Gastroesophageal sphincter (tissue), 4 donors: ENCODE measurements around the gene FNDC10. TPM values are rescaled to one million over a fixed set of nuclear protein-coding genes. Genes with fewer than 3 reads are reported as not detected.
A peak's percentile ranks its signal among the peaks of the same experiment; 100 is the strongest.

ENCODE experiments used
- ATAC-seq: fragments of 150-250 bp; one replicate; pipeline ENCODE4 v1.9.1; 2016; ENCODE audit warnings: mild to moderate bottlenecking, moderate library complexity
- H3K27ac ChIP-seq, 4 donors: fragments of 200-600 bp; sonication (generic) in 3 of 4; 1 replicate in 3 of 4; 2 replicates in 1 of 4; pipeline ENCODE4 v1.5.1; 2016 to 2019
- H3K27me3 ChIP-seq: fragments of 200-600 bp; sonication (generic); one replicate; pipeline ENCODE4 v1.5.1; 2019
- H3K36me3 ChIP-seq, 2 donors: fragments of 200-600 bp; sonication (generic); one replicate each; pipeline ENCODE4 v1.5.1; 2019; ENCODE audit warnings: control low read depth in 1 of 2
- H3K4me1 ChIP-seq, 3 donors: fragments of 200-600 bp; sonication (generic); 1 replicate in 2 of 3; 2 replicates in 1 of 3; pipeline ENCODE4 v1.5.1; 2016 to 2019; ENCODE audit warnings: control low read depth in 2 of 3
- H3K4me3 ChIP-seq, 2 donors: fragments of 200-600 bp; sonication (generic); one replicate each; pipeline ENCODE4 v1.5.1; 2019; ENCODE audit warnings: mild to moderate bottlenecking in 1 of 2, moderate library complexity in 1 of 2
- H3K9me3 ChIP-seq, 3 donors: fragments of 200-600 bp; sonication (generic); one replicate each; pipeline ENCODE4 v1.5.1; 2017 to 2019; ENCODE audit warnings: control low read depth in 2 of 3
- EP300 ChIP-seq: sonication (generic); formaldehyde crosslinking; IDR thresholded peaks from one replicate; pipeline ENCODE4 v1.6.1; 2017; ENCODE audit warnings: antibody characterized with exemption, mild to moderate bottlenecking
- POLR2A ChIP-seq, 2 donors: fragments of 450-650 bp; IDR thresholded peaks; one replicate each; pipeline ENCODE4 v1.6.1; 2017; ENCODE audit warnings: antibody characterized with exemption in 2 of 2, mild to moderate bottlenecking in 2 of 2, moderate library complexity in 1 of 2
- POLR2AphosphoS5 ChIP-seq: sonication (generic); formaldehyde crosslinking; IDR thresholded peaks from one replicate; pipeline ENCODE4 v1.6.1; 2017; ENCODE audit warnings: antibody characterized with exemption
- whole genome bisulfite sequencing, 2 donors: methylation state at CpG; one replicate each; pipeline ENCODE4 v1.1.5; 2018; ENCODE audit warnings: low coverage in 1 of 2; 5-methylcytosine and 5-hydroxymethylcytosine counted together
- total RNA-seq, 4 donors: library from RNA; depleted of rRNA; stranded (reverse); fragments of >200 nt; gene quantifications; one replicate each; pipeline ENCODE4 v1.1.0, GENCODE V29; 2016
- TF ChIP-seq, protein P1 (sequence below), 4 experiments: fragments of 200-600 bp in 2 of 4; fragments of 450-650 bp in 2 of 4; sonication (generic) in 1 of 4; IDR thresholded peaks; one replicate each; pipeline ENCODE4 v1.5.1; 2017 to 2019; ENCODE audit warnings: antibody characterized with exemption in 4 of 4, mild to moderate bottlenecking in 2 of 4, moderate library complexity in 2 of 4

The FNDC10 gene
- total RNA-seq, 4 donors from 2014 or later = 0.54 TPM; not detected in 2

- no peak overlapping the region for H3K4me3 ChIP-seq
- peaks cover 77% of the 10 kb centered on the region for H3K27me3 ChIP-seq
- H3K4me1 ChIP-seq = peaks cover 0 to 28% (median 11%) of the 10 kb centered on the region in 3 donors
- no peaks in the 10 kb centered on the region for H3K36me3 ChIP-seq
- TF ChIP-seq EP300 (no peak), POLR2AphosphoS5 (no peak)
- no peak overlapping the region for H3K27ac ChIP-seq
- 39 to 58% methylated on average over 9 to 11 of the region's 18 CpGs for WGBS, 2 donors
- ATAC-seq = no peak
- H3K9me3 ChIP-seq = no peaks in the 10 kb centered on the region
Measured at GRCh38 chr1:1602304-1602967, 2.5 kb upstream of the FNDC10 start.

DNA sequence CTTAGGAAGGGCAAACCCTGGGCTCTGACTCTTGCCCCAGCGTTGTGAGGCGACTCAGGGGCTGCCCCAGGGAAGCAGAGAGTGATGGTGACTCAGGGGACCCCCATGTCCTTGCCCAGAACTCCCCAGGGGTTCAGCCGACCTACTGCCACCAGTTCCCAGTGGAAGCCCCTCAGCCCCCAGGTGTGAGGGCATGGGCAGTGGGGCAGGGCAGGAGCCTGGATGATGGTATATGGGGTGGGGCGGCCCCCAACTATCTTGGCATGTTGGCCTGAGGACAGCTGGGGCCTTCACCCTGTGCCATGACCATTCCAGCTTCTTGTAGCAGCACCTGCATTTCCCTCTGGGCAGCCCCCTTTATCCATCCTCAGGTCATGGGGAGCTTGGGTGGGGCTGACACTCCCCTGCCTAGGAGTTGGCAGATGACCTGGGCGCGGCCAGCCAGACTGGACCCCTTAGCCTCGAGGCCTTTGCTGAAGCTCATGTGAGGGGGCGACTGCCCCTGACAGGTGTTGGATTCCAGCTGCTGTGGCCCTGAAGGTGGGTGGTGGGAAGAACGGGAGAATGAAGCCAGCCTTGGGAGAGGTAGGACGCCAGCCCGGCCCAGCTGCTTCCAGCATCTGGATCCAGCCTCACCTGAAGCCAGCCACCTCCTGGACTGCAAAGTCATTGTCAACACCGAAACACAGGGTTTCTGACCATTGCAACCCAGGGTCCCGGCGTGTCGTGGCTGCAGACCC is 1.8 kb upstream of the FNDC10 start:
- Histone ChIP-seq H3K4me3 (no peak overlapping the region), H3K4me1 (peaks cover 0 to 31% (median 11%) of the 10 kb centered on the region in 3 donors), H3K36me3 (no peaks in the 10 kb centered on the region), H3K27ac (no peak overlapping the region), H3K27me3 (peaks cover 84% of the 10 kb centered on the region), H3K9me3 (no peaks in the 10 kb centered on the region)
- ATAC-seq = no peak
- TF ChIP-seq POLR2AphosphoS5 (no peak), EP300 (no peak), POLR2A (IDR thresholded peaks at IDR 0.05) (no peak)
- TF ChIP-seq, protein P1, sequence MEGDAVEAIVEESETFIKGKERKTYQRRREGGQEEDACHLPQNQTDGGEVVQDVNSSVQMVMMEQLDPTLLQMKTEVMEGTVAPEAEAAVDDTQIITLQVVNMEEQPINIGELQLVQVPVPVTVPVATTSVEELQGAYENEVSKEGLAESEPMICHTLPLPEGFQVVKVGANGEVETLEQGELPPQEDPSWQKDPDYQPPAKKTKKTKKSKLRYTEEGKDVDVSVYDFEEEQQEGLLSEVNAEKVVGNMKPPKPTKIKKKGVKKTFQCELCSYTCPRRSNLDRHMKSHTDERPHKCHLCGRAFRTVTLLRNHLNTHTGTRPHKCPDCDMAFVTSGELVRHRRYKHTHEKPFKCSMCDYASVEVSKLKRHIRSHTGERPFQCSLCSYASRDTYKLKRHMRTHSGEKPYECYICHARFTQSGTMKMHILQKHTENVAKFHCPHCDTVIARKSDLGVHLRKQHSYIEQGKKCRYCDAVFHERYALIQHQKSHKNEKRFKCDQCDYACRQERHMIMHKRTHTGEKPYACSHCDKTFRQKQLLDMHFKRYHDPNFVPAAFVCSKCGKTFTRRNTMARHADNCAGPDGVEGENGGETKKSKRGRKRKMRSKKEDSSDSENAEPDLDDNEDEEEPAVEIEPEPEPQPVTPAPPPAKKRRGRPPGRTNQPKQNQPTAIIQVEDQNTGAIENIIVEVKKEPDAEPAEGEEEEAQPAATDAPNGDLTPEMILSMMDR (IDR thresholded peaks at IDR 0.05) = no peak
- WGBS, 2 donors = no CpG with 5 or more reads among the region's 15 CpGs

DNA sequence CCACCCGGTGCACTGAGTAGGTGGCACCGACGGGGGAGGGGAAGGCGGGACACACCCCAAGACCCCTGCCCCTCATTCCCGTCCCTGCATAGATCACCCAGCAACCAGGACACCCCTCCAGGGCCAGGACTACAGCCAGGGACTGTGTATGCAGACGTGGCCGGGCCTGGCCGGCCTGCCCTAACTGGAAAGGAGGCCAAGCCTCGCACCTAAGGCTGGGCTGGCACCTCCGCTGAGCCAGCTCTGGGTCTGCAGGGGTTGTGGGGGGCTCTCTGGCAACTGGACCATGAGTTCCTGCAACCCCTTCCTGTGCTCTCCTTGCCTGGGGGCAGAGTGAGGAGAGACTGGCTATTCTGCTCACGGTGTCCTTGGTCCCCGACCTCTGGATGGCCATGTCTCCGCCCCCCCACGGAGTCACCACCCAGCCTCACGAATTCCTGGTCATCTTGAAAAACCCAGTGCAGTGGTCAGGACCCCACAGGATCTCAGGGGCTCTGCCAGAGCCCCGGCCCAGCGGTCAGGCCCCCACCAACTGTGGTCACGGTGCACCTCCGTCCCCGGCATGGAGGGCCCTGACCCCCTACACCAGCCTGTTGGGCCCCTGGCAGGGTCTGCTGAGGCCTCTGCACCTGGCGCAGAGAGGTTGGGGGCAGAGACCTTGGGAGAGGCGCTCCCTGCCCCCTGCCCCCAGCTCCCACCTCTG is 1.1 kb upstream of the FNDC10 start:
- ATAC-seq = no peak
- TF ChIP-seq EP300 (no peak), POLR2AphosphoS5 (no peak), POLR2A (IDR thresholded peaks at IDR 0.05) (no peak)
- TF ChIP-seq, protein P1 (IDR thresholded peaks at IDR 0.05) = no peak
- WGBS, 2 donors = 30% methylated on average over 2 of the region's 22 CpGs; no CpG with 5 or more reads in 1 of the 2 donors
- Histone ChIP-seq H3K4me1 (peaks cover 0 to 31% (median 11%) of the 10 kb centered on the region in 3 donors), H3K4me3 (peak overlapping the region in 1 of 2 donors; percentile 50), H3K9me3 (no peaks in the 10 kb centered on the region), H3K27ac (no peak overlapping the region), H3K36me3 (no peaks in the 10 kb centered on the region), H3K27me3 (peaks cover 89% of the 10 kb centered on the region)

DNA sequence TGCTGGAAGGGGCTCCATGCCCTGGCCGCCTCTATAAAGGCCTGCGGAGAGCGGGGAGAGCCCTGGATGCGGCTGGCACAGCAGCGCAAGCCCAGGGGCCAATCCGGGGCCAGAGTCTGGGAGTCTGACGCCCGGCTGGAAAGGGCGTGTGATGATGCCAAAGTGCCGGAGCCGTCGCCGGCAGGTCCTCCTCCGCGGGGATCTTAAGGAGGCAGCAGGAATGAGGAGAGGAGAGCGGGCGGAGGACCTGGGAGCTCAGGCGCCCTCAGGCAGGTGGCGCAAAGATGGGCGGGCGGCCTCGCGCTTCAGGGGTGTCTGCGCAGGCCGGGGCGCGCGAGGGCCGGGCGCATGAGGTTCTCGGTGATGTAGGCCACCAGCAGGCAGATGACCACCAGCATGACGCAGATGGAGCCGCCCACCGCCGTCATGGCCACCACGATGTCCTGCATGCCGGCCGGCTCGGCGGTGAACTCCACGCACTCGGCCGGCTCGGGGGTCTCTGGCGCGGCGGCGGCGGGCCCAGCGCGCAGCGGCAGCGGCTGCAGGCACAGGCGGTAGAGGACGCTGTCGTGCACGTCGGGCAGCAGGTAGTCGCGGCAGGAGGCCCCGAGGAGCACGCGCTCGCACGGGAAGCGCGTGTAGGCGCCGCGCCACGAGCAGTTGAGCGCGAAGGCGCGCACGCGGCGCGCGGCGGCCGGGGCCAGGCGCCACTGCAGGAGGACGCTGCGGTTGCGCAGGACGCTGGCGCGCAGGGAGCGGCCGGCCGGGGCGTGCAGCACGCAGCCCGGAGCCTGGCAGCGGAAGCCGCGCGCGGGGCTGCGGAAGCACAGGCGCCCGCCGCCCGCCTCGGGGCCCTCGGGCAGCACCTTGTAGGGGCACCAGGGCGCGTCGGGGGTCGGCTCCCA is 653 bp downstream of the FNDC10 start:
- ATAC-seq = peak; percentile 31
- H3K27me3 ChIP-seq = peaks cover 78% of the 10 kb centered on the region
- H3K4me3 ChIP-seq = peak overlapping the region in 1 of 2 donors; percentile 50
- TF ChIP-seq POLR2A (IDR thresholded peaks at IDR 0.05) (no peak), EP300 (no peak), POLR2AphosphoS5 (no peak)
- TF ChIP-seq, protein P1 (IDR thresholded peaks at IDR 0.05) = no peak
- H3K36me3 ChIP-seq = no peaks in the 10 kb centered on the region
- peaks cover 0 to 31% (median 11%) of the 10 kb centered on the region in 3 donors for H3K4me1 ChIP-seq
- no CpG with 5 or more reads among the region's 111 CpGs for WGBS, 2 donors
- no peak overlapping the region for H3K27ac ChIP-seq
- H3K9me3 ChIP-seq = no peaks in the 10 kb centered on the region

GRCh38 chr1:1598720-1599029 is 1.3 kb downstream of the FNDC10 start:
- no CpG with 5 or more reads among the region's 13 CpGs for WGBS, 2 donors
- H3K4me3 ChIP-seq = no peak overlapping the region
- peaks cover 72% of the 10 kb centered on the region for H3K27me3 ChIP-seq
- H3K9me3 ChIP-seq = no peaks in the 10 kb centered on the region
- peaks cover 0 to 31% (median 11%) of the 10 kb centered on the region in 3 donors for H3K4me1 ChIP-seq
- H3K36me3 ChIP-seq = no peaks in the 10 kb centered on the region
- H3K27ac ChIP-seq = no peak overlapping the region
- TF ChIP-seq, protein P1 (IDR thresholded peaks at IDR 0.05) = no peak
- TF ChIP-seq POLR2AphosphoS5 (no peak), POLR2A (IDR thresholded peaks at IDR 0.05) (no peak), EP300 (no peak)
- ATAC-seq = no peak
